Endodermal cell (in vitro differentiated cells): Measurements from ENCODE around the gene ZBTB40. TPM values are rescaled to one million over a fixed set of nuclear protein-coding genes. Genes with fewer than 3 reads are reported as not detected.

Experiments
- DNase-seq: peaks from one replicate; pipeline ENCODE4 v3.0.0-alpha.2; 2017
- H3K27ac ChIP-seq: 2 replicates; pipeline ENCODE4 v1.5.1; 2013; ENCODE audit warnings: mild to moderate bottlenecking, low read depth, low read length, moderate library complexity
- H3K27me3 ChIP-seq: 2 replicates; pipeline ENCODE4 v1.6.1; 2013; ENCODE audit warnings: mild to moderate bottlenecking, low read length, moderate library complexity; ENCODE audit not compliant: insufficient read depth, control insufficient read depth, poor library complexity, severe bottlenecking
- H3K36me3 ChIP-seq: 2 replicates; pipeline ENCODE4 v1.7.0; 2013; ENCODE audit warnings: mild to moderate bottlenecking, low read length, moderate library complexity; ENCODE audit not compliant: control insufficient read depth, insufficient read depth
- H3K4me1 ChIP-seq: one replicate; pipeline ENCODE4 v1.7.0; 2013; ENCODE audit warnings: low read length; ENCODE audit not compliant: control insufficient read depth, insufficient read depth
- H3K4me3 ChIP-seq: 2 replicates; pipeline ENCODE4 v1.5.1; 2013; ENCODE audit warnings: mild to moderate bottlenecking, low read length, moderate library complexity
- H3K9ac ChIP-seq: 2 replicates; pipeline ENCODE4 v1.6.1; 2013; ENCODE audit warnings: mild to moderate bottlenecking, low read length, moderate library complexity; ENCODE audit not compliant: poor library complexity, severe bottlenecking; ENCODE audit errors: extremely low read depth
- H3K9me3 ChIP-seq: 2 replicates; pipeline ENCODE4 v1.6.1; 2013; ENCODE audit warnings: mild to moderate bottlenecking, low read length, moderate library complexity; ENCODE audit not compliant: control insufficient read depth
- H3K27ac Mint-ChIP-seq: 2 replicates; pipeline ENCODE4 v1.8.0; 2020; ENCODE audit warnings: mixed read lengths
- H3K27me3 Mint-ChIP-seq: 2 replicates; pipeline ENCODE4 v1.8.0; 2021; ENCODE audit warnings: mild to moderate bottlenecking, mixed read lengths; ENCODE audit not compliant: insufficient read depth
- H3K36me3 Mint-ChIP-seq: 2 replicates; pipeline ENCODE4 v1.8.0; 2020; ENCODE audit warnings: low read depth, mixed read lengths
- H3K4me1 Mint-ChIP-seq: 2 replicates; pipeline ENCODE4 v1.8.0; 2020; ENCODE audit warnings: mixed read lengths
- H3K4me3 Mint-ChIP-seq: 2 replicates; pipeline ENCODE4 v1.8.0; 2020; ENCODE audit warnings: mild to moderate bottlenecking, moderate library complexity, mixed read lengths
- H3K9me3 Mint-ChIP-seq: 2 replicates; pipeline ENCODE4 v1.8.0; 2020; ENCODE audit warnings: mild to moderate bottlenecking, mixed read lengths
- WGBS, 2 experiments: methylation state at CpG; one replicate each; pipeline versions ENCODE4 v1.1.5 to v1.1.7; 2013; ENCODE audit warnings: missing lambda C conversion rate in 2 of 2, mixed read lengths in 1 of 2; ENCODE audit not compliant: insufficient coverage in 1 of 2, insufficient read length in 1 of 2; 5-methylcytosine and 5-hydroxymethylcytosine counted together
- total RNA-seq, 2 donors: library from RNA; stranded (reverse); fragmentation: NEBNext Ultra II Directional in 1 of 2; extraction: Animal tissue kit (Norgen Biotek cat#: 25700) in 1 of 2; gene quantifications; 2 replicates in 1 of 2; 3 replicates in 1 of 2; pipeline ENCODE4 v1.2.1, GENCODE V29; 2021
- TF ChIP-seq, protein P1 (sequence below): fragments of 200-600 bp; sonication (generic); conservative IDR thresholded peaks from 2 replicates; pipeline ENCODE4 v1.5.0; 2021; ENCODE audit warnings: antibody characterized with exemption, mild to moderate bottlenecking

The ZBTB40 gene
- total RNA-seq, 2 donors from 2014 or later = 18.5 to 29.7 TPM

- Histone ChIP-seq H3K4me1 (no peaks in the 10 kb centered on the region), H3K27me3 (no peaks in the 10 kb centered on the region), H3K9me3 (no peaks in the 10 kb centered on the region), H3K27ac (no peak overlapping the region), H3K9ac (no peak overlapping the region), H3K4me3 (no peak overlapping the region), H3K36me3 (no peaks in the 10 kb centered on the region)
- H3K9me3 Mint-ChIP-seq = no peaks in the 10 kb centered on the region
- TF ChIP-seq, protein P1, sequence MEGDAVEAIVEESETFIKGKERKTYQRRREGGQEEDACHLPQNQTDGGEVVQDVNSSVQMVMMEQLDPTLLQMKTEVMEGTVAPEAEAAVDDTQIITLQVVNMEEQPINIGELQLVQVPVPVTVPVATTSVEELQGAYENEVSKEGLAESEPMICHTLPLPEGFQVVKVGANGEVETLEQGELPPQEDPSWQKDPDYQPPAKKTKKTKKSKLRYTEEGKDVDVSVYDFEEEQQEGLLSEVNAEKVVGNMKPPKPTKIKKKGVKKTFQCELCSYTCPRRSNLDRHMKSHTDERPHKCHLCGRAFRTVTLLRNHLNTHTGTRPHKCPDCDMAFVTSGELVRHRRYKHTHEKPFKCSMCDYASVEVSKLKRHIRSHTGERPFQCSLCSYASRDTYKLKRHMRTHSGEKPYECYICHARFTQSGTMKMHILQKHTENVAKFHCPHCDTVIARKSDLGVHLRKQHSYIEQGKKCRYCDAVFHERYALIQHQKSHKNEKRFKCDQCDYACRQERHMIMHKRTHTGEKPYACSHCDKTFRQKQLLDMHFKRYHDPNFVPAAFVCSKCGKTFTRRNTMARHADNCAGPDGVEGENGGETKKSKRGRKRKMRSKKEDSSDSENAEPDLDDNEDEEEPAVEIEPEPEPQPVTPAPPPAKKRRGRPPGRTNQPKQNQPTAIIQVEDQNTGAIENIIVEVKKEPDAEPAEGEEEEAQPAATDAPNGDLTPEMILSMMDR = no peak
- no peak overlapping the region for H3K4me3 Mint-ChIP-seq
- H3K36me3 Mint-ChIP-seq = no peaks in the 10 kb centered on the region
- H3K4me1 Mint-ChIP-seq = peaks cover 10% of the 10 kb centered on the region
- no peak for DNase-seq
- H3K27ac Mint-ChIP-seq = no peak overlapping the region
- no peaks in the 10 kb centered on the region for H3K27me3 Mint-ChIP-seq
- 94 to 96% methylated on average over 7 to 10 of the region's 10 CpGs for WGBS, 2 experiments
Observed at GRCh38 chr1:22410928-22411495, 40.6 kb upstream of the ZBTB40 start.

GRCh38 chr1:22411589-22411988 is 40.1 kb upstream of the ZBTB40 start:
- H3K9me3 Mint-ChIP-seq = no peaks in the 10 kb centered on the region
- no peaks in the 10 kb centered on the region for H3K27me3 Mint-ChIP-seq
- H3K36me3 Mint-ChIP-seq = no peaks in the 10 kb centered on the region
- Histone ChIP-seq H3K36me3 (no peaks in the 10 kb centered on the region), H3K27ac (no peak overlapping the region), H3K4me1 (no peaks in the 10 kb centered on the region), H3K9ac (no peak overlapping the region), H3K9me3 (no peaks in the 10 kb centered on the region), H3K4me3 (no peak overlapping the region), H3K27me3 (no peaks in the 10 kb centered on the region)
- peaks cover 10% of the 10 kb centered on the region for H3K4me1 Mint-ChIP-seq
- TF ChIP-seq, protein P1 = no peak
- H3K27ac Mint-ChIP-seq = no peak overlapping the region
- no peak overlapping the region for H3K4me3 Mint-ChIP-seq
- 93 to 100% methylated on average over 1 of the region's 1 CpG for WGBS, 2 experiments
- DNase-seq = no peak

GRCh38 chr1:22412932-22413727 is 38.5 kb upstream of the ZBTB40 start:
- Mint-ChIP-seq H3K27ac (peak overlapping the region; percentile 31), H3K9me3 (no peaks in the 10 kb centered on the region), H3K36me3 (no peaks in the 10 kb centered on the region), H3K4me3 (no peak overlapping the region), H3K4me1 (peaks cover 12% of the 10 kb centered on the region), H3K27me3 (no peaks in the 10 kb centered on the region)
- Histone ChIP-seq H3K4me1 (no peaks in the 10 kb centered on the region), H3K4me3 (no peak overlapping the region), H3K36me3 (no peaks in the 10 kb centered on the region), H3K9ac (no peak overlapping the region), H3K27ac (no peak overlapping the region), H3K27me3 (no peaks in the 10 kb centered on the region), H3K9me3 (no peaks in the 10 kb centered on the region)
- TF ChIP-seq, protein P1 = no peak
- 82 to 92% methylated on average over 6 to 8 of the region's 8 CpGs for WGBS, 2 experiments
- peak; percentile 66 for DNase-seq
